KOPT-K1 (cell line): ENCODE results near the gene ASB18.

Experiments
- H3K27ac ChIP-seq: fragments of 200-600 bp; sonication (generic); 2 replicates; pipeline ENCODE4 v1.5.1; 2016; ENCODE audit warnings: antibody characterized with exemption, mild to moderate bottlenecking, low read depth, low read length; ENCODE audit not compliant: poor library complexity, severe bottlenecking
- H3K36me3 ChIP-seq: fragments of 200-600 bp; sonication (generic); 2 replicates; pipeline ENCODE4 v1.5.1; 2017; ENCODE audit warnings: antibody characterized with exemption, mild to moderate bottlenecking, low read length, moderate library complexity; ENCODE audit not compliant: insufficient read depth
- H3K9me3 ChIP-seq: fragments of 200-600 bp; sonication (generic); 2 replicates; pipeline ENCODE4 v1.5.1; 2017; ENCODE audit warnings: antibody characterized with exemption, low read length, mild to moderate bottlenecking; ENCODE audit not compliant: insufficient read depth, poor library complexity, severe bottlenecking

ASB18 gene

GRCh38 chr2:236210536-236210935 is 53.7 kb downstream of the ASB18 start:
- Histone ChIP-seq H3K36me3 (no peaks in the 10 kb centered on the region), H3K27ac (no peak overlapping the region), H3K9me3 (no peaks in the 10 kb centered on the region)

GRCh38 chr2:236209996-236210395 is 54.2 kb downstream of the ASB18 start:
- no peak overlapping the region for H3K27ac ChIP-seq
- H3K36me3 ChIP-seq: no peaks in the 10 kb centered on the region
- no peaks in the 10 kb centered on the region for H3K9me3 ChIP-seq

GRCh38 chr2:236209535-236209934 is 54.7 kb downstream of the ASB18 start:
- Histone ChIP-seq H3K9me3 (no peaks in the 10 kb centered on the region), H3K36me3 (no peaks in the 10 kb centered on the region), H3K27ac (no peak overlapping the region)

- H3K36me3 ChIP-seq: no peaks in the 10 kb centered on the region
- H3K9me3 ChIP-seq: no peaks in the 10 kb centered on the region
- H3K27ac ChIP-seq: no peak overlapping the region
Measured at GRCh38 chr2:236208019-236208926, 55.9 kb downstream of the ASB18 start.

GRCh38 chr2:236207472-236207871 is 56.7 kb downstream of the ASB18 start:
- no peak overlapping the region for H3K27ac ChIP-seq

GRCh38 chr2:236205867-236206645 is 58.1 kb downstream of the ASB18 start:
- H3K9me3 ChIP-seq: no peaks in the 10 kb centered on the region
- no peak overlapping the region for H3K27ac ChIP-seq
- no peaks in the 10 kb centered on the region for H3K36me3 ChIP-seq

More at GRCh38 chr2:236207472-236207871, 56.7 kb downstream of the ASB18 start:
- Histone ChIP-seq H3K9me3 (no peaks in the 10 kb centered on the region), H3K36me3 (no peaks in the 10 kb centered on the region)

GRCh38 chr2:236204953-236205352 is 59.3 kb downstream of the ASB18 start:
- H3K36me3 ChIP-seq: no peaks in the 10 kb centered on the region
- H3K27ac ChIP-seq: no peak overlapping the region
- H3K9me3 ChIP-seq: no peaks in the 10 kb centered on the region

GRCh38 chr2:236200378-236200777 is 63.8 kb downstream of the ASB18 start:
- H3K9me3 ChIP-seq: no peaks in the 10 kb centered on the region

GRCh38 chr2:236196366-236196765 is 67.8 kb downstream of the ASB18 start:
- Histone ChIP-seq H3K9me3 (no peaks in the 10 kb centered on the region), H3K36me3 (no peaks in the 10 kb centered on the region), H3K27ac (no peak overlapping the region)

More at GRCh38 chr2:236200378-236200777, 63.8 kb downstream of the ASB18 start:
- no peak overlapping the region for H3K27ac ChIP-seq
- no peaks in the 10 kb centered on the region for H3K36me3 ChIP-seq

GRCh38 chr2:236195726-236196125 is 68.5 kb downstream of the ASB18 start:
- H3K27ac ChIP-seq: no peak overlapping the region
- H3K36me3 ChIP-seq: no peaks in the 10 kb centered on the region
- no peaks in the 10 kb centered on the region for H3K9me3 ChIP-seq

- Histone ChIP-seq H3K36me3 (no peaks in the 10 kb centered on the region), H3K9me3 (no peaks in the 10 kb centered on the region), H3K27ac (no peak overlapping the region)
Measured at GRCh38 chr2:236194786-236195185, 69.4 kb downstream of the ASB18 start.

- no peaks in the 10 kb centered on the region for H3K9me3 ChIP-seq
- no peaks in the 10 kb centered on the region for H3K36me3 ChIP-seq
- no peak overlapping the region for H3K27ac ChIP-seq
Measured at GRCh38 chr2:236193026-236193425, 71.2 kb downstream of the ASB18 start.

- Histone ChIP-seq H3K9me3 (no peaks in the 10 kb centered on the region), H3K36me3 (no peaks in the 10 kb centered on the region), H3K27ac (no peak overlapping the region)
Measured at GRCh38 chr2:236190674-236191073, 73.5 kb downstream of the ASB18 start.

- Histone ChIP-seq H3K27ac (no peak overlapping the region), H3K36me3 (no peaks in the 10 kb centered on the region), H3K9me3 (peaks cover 7% of the 10 kb centered on the region)
Measured at GRCh38 chr2:236184701-236185100, 79.5 kb downstream of the ASB18 start.

GRCh38 chr2:236180831-236181453 is 83.3 kb downstream of the ASB18 start:
- no peaks in the 10 kb centered on the region for H3K36me3 ChIP-seq
- peaks cover 7% of the 10 kb centered on the region for H3K9me3 ChIP-seq
- no peak overlapping the region for H3K27ac ChIP-seq
